ENCODE results near the gene PACS2.

The PACS2 gene

GRCh38 chr14:105385698-105386365 lies 71.3 kb downstream of the PACS2 start:
- no peak for TF ChIP-seq CREB1 (IDR thresholded peaks at IDR 0.05; ENCODE audit: low read depth)
- no peak for TF ChIP-seq CEBPB (IDR thresholded peaks at IDR 0.05)
- no peak for TF ChIP-seq TEAD4 (IDR thresholded peaks at IDR 0.05)
- no peak for TF ChIP-seq YY1 (IDR thresholded peaks at IDR 0.05; ENCODE audit: low read depth)
- no peak for TF ChIP-seq USF1 (IDR thresholded peaks at IDR 0.05)
- TF ChIP-seq EGR1 (IDR thresholded peaks at IDR 0.05): no peak
- no peak for TF ChIP-seq TAF1 (IDR thresholded peaks at IDR 0.05; ENCODE audit: low read depth)

- no peak for TF ChIP-seq RAD21 (IDR thresholded peaks at IDR 0.05; ENCODE audit: low read depth)
- TF ChIP-seq TAF1 (IDR thresholded peaks at IDR 0.05; ENCODE audit: low read depth): no peak
- no peak for TF ChIP-seq USF1 (IDR thresholded peaks at IDR 0.05)
- no peak for TF ChIP-seq FOXM1 (IDR thresholded peaks at IDR 0.05; ENCODE audit: borderline replicate concordance, low read depth)
- TF ChIP-seq NFIC (IDR thresholded peaks at IDR 0.05): no peak
- no peak for TF ChIP-seq YY1 (IDR thresholded peaks at IDR 0.05; ENCODE audit: low read depth)
- TF ChIP-seq CEBPB (IDR thresholded peaks at IDR 0.05): no peak
- no peak for TF ChIP-seq EP300 (IDR thresholded peaks at IDR 0.05; ENCODE audit: borderline replicate concordance)
- TF ChIP-seq EGR1 (IDR thresholded peaks at IDR 0.05): no peak
- TF ChIP-seq CREB1 (IDR thresholded peaks at IDR 0.05; ENCODE audit: low read depth): no peak
- no peak for TF ChIP-seq TEAD4 (IDR thresholded peaks at IDR 0.05)
- TF ChIP-seq TCF12 (IDR thresholded peaks at IDR 0.05; ENCODE audit: low read depth): no peak
- TF ChIP-seq REST (IDR thresholded peaks at IDR 0.05; ENCODE audit: low read depth): no peak
- no peak for TF ChIP-seq MAX (IDR thresholded peaks at IDR 0.05)
- no peak for TF ChIP-seq ZBTB7A (IDR thresholded peaks at IDR 0.05; ENCODE audit: low read depth)
Observed at GRCh38 chr14:105386581-105387529, 72.3 kb downstream of the PACS2 start.

GRCh38 chr14:105387530-105387922 lies 73.0 kb downstream of the PACS2 start:
- TF ChIP-seq ZBTB7A (IDR thresholded peaks at IDR 0.05; ENCODE audit: low read depth) (no peak), MAX (IDR thresholded peaks at IDR 0.05) (no peak), NFIC (IDR thresholded peaks at IDR 0.05) (no peak), TEAD4 (IDR thresholded peaks at IDR 0.05) (no peak), YY1 (IDR thresholded peaks at IDR 0.05; ENCODE audit: low read depth) (no peak), EGR1 (IDR thresholded peaks at IDR 0.05) (no peak)

GRCh38 chr14:105388110-105388951 lies 73.8 kb downstream of the PACS2 start:
- TF ChIP-seq TAF1 (IDR thresholded peaks at IDR 0.05; ENCODE audit: low read depth) (no peak), REST (IDR thresholded peaks at IDR 0.05; ENCODE audit: low read depth) (no peak), TEAD4 (IDR thresholded peaks at IDR 0.05) (no peak), TCF12 (IDR thresholded peaks at IDR 0.05; ENCODE audit: low read depth) (no peak), FOXM1 (IDR thresholded peaks at IDR 0.05; ENCODE audit: borderline replicate concordance, low read depth) (no peak), YY1 (IDR thresholded peaks at IDR 0.05; ENCODE audit: low read depth) (no peak), CEBPB (IDR thresholded peaks at IDR 0.05) (no peak), CREB1 (IDR thresholded peaks at IDR 0.05; ENCODE audit: low read depth) (no peak), USF1 (IDR thresholded peaks at IDR 0.05) (no peak), EP300 (IDR thresholded peaks at IDR 0.05; ENCODE audit: borderline replicate concordance) (no peak), MAX (IDR thresholded peaks at IDR 0.05) (no peak), NFIC (IDR thresholded peaks at IDR 0.05) (no peak), EGR1 (IDR thresholded peaks at IDR 0.05) (no peak), RAD21 (IDR thresholded peaks at IDR 0.05; ENCODE audit: low read depth) (no peak), ZBTB7A (IDR thresholded peaks at IDR 0.05; ENCODE audit: low read depth) (no peak)

Measured in Ishikawa (cell line).